ENCODE data around the gene MARCKS. TPM values are rescaled to one million over a fixed set of nuclear protein-coding genes. Genes with fewer than 3 reads are reported as not detected.
"Not testable (repeated sequence)": the region's sequence is repeated elsewhere in the genome, so short reads cannot be mapped to it uniquely, and the experiment has no call there.

MARCKS gene
- polyA plus RNA-seq, 4 donors, result 224 to 317 (median 274) TPM

DNA sequence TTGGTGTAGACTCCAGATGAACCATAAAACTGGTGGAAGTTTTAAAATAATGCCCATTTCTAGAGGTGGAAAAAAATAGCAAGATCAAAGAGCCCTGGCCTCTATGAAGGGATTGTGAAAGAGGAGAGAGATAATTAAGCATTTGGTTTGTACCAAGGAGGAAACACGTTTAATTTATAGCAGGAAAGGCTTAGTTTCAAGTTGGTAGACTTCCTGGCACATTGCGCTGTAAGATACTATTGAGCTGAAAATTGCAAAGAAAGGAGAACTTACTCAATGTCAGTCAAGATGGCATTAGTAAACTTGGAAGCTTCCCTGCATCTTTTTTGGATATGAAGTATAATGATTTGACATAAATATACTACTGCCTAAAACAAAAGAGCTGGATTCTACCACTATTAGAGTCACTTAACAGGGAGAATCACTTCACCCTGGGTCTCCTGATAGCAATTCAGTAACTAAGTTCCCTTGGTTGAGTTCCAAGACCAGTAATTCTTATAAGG lies 24.4 kb downstream of the MARCKS start:
- DNase-seq (ENCODE audit: low read depth in 4 of 4, low spot score in 2 of 4), result no peak

DNA sequence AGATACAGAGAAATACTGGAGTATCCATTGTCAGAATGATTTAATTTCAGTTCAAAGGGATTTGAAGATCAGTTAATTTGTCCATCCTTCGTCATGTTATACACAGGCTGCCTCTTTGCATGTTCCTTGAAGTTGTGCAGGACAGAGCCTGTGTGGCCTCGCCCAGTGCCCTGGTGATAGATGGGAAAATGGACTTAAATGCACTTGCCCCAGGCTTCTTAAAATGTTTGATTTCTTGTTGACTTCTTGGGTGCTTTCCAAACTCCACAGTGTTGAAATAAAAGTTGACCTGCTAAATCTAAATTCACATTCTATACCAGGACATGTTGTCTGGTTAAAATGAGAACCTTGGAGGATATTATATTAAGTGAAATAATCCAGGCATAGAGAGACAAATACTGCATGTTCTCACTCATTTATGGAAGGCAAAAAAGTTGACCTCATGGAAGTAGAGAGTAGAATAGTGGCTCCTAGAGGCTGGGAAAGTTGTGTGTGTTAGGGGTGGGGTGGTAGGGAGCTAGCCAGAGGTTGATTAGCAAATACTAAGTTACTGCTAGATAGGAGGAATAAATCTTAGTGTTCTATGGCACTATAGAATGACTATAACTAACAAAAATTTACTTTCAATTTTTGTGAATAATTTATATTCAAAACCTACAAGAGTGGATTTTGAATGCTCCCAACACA lies 25.3 kb downstream of the MARCKS start:
- DNase-seq (ENCODE audit: low read depth in 4 of 4, low spot score in 2 of 4), result no peak

DNA sequence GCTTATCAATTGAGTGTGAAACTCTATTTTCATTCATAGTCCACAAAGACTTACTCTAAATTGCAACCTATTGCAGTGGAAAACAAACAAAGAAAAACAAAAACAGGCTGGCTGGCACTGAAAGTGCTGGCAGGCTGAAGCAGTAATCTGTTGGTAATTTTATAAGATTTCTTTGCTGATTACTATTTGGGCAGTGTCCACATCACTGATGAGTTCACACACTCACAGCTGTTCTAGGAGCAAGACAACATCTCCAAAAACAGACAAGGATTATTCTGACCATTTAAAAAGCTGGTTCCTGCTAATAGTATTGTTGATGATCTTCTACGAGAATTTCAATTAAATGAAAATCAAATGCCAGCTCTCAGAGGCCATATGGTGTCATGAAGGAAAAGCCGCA lies 26.9 kb downstream of the MARCKS start:
- DNase-seq (ENCODE audit: low read depth in 4 of 4, low spot score in 2 of 4), result no peak

DNA sequence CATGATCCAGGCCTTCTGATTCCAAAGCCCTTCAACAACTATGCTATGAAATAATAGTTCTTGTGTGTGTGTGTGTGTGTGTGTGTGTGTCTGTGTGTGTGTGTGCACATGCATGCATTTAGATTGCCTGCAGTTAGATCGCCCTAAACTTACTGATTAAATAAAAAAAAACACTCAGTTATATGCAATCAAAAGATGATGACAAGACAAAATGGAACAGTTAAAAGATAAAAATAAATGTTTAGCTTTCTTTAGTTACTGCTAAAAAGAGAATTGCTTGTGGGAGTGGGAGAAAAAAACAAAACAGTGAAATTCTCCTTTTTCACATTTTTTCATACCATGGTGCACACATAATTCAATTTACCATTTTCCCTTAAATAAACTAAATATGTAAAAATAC lies 29.4 kb downstream of the MARCKS start:
- DNase-seq (ENCODE audit: low read depth in 4 of 4, low spot score in 2 of 4), result no peak

DNA sequence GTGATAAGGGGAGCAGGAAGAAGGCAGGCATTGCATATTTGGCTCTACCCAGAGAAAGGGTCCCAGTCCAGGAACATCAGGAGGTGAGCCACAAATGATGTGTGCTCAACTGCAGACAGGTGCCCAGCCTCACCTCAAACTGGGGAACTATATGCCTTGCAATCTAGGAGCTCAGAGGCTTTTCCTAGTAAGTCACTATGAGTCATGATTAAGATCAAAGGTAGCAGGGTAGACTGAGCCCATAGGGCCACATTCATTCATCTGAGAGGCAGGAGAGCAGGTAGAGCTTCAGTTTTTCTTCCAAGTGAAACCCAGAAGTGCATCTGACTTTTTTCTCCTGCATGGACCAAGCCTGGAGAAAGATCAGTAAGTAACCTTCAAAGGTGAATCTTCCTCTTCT lies 31.3 kb downstream of the MARCKS start:
- no peak for DNase-seq (ENCODE audit: low read depth in 4 of 4, low spot score in 2 of 4)

DNA sequence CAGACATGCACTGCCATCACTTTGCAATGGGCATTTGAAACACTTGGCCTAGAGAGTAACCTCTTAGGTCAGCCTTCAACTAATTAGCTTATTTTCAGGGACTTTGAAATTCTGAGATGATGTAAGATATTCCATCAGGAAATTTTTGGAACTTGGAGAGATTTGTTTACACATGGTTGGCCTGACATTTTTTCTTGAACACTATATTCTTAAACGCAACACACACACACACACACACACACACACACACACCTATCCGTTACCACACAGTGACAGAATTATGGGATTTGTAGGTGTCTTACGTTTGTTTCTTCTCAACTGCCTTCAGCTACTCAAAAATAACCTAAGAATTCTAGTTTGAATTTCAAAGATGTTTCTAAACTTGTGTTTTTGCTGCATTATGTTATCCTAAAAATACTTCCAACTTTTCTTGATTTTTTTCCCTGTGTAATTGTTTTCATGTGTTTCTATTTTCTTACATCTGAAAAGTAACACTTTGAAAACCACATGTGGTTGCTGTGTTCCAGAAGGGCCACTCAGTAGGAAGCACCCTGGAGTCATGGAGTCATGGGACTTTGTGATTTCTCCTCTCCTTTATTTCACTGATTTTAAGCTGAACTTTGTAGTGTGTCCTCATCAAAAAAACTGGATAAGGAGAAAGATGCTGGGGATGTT lies 31.9 kb downstream of the MARCKS start:
- DNase-seq (ENCODE audit: low read depth in 4 of 4, low spot score in 2 of 4), result no peak

DNA sequence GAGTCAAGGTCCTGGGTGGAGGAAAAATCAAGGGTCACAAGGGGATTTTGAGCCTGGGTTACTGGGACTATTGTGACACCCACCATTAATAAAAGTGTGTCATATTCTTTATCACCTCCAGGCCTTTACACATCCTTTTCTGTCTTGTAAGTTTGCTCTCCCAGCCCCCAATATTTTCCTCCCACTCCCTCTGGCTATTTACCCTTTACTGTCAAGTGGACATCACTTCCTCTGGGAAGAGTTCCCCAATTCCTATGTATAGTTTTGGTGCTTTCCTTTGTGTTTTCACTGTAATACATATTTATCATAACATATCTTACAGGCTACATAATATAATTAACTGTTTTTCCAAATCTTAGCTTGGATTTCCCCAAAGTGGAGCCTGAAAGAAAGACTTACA lies 36.3 kb downstream of the MARCKS start:
- no peak for DNase-seq (ENCODE audit: low read depth in 4 of 4, low spot score in 2 of 4)

DNA sequence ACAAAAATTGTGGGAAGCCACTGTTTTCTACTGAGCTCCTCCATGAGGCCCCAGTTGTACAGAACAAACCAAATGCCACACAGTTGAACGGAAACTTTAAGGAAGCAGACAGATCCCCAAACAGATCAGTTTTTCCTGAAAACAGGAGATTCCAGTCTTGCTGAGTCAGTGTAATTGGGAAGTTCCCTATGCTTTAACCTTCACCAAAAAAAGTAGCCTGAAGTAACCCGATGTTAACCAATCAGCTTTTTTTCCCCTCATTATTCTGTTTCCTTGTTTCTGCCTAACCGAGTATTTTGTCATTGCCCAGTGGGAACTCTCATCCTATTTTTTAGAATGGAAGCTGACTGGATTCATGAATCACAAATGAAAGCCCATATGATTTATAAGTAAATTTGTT lies 36.7 kb downstream of the MARCKS start:
- no peak for DNase-seq (ENCODE audit: low read depth in 4 of 4, low spot score in 2 of 4)

DNA sequence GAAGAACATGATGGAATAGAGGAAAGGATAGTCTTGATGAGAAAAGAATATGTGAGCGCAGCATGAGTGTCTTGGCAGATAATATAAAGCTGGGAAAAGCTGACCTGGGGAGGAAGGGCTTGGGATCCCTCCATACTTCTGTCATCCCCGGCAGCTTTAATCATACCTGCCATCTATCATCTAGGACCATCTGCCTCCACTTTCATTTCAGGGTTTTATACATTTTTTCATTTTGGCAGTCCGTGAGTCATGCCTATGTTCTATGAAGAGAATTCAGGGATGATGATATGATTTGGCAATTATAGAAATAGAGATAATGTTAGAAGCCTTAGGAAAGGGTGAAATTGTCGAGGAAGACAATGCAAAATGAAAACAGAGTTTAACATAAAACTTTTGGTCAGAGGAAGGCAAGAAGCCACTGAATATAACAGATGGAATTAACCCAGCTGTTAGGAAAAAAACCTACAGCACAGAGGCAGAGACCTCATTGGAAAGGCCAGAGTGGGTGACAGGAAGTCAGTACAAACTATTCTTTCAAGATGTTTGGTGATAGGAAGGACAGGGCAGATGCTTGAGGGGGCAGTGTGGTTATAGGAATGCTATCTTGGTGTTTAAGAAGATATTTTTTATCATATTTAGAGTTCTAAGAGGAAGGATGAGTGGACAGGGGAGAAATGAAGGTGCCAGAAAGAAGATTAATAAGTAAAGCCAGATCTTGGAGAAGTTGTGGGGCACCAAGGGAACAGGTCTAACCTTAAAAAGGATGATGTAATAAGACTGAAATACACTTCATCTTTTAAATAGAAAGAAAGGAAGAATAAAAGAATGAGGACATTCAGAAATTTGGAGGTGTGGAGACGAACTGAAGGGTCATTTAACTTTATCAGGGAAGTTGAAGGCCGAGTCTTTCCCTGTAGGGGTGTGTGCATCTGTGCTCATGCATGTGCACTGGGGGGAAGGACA lies 37.8 kb downstream of the MARCKS start:
- no peak for DNase-seq (ENCODE audit: low read depth in 4 of 4, low spot score in 2 of 4)

DNA sequence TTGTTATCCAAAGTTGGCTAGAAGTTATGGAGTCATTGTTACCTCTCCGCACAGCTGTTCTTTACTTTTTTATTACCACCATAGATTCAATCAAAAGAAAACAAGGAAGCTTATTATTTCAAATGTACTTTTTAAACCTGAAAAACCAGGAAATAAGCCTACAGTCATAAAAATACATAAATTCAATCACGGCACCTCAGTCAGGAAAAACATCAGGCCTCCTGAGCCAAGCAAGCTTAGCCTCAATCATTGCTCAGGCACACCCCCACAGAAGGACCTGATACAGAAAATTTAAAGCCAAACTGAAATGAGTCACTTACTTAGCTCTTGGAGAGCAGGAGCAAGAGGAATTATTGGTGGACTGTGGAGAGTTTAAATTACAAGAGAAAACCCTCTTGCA lies 44.3 kb downstream of the MARCKS start:
- DNase-seq (ENCODE audit: low read depth in 4 of 4, low spot score in 2 of 4), result no peak

DNA sequence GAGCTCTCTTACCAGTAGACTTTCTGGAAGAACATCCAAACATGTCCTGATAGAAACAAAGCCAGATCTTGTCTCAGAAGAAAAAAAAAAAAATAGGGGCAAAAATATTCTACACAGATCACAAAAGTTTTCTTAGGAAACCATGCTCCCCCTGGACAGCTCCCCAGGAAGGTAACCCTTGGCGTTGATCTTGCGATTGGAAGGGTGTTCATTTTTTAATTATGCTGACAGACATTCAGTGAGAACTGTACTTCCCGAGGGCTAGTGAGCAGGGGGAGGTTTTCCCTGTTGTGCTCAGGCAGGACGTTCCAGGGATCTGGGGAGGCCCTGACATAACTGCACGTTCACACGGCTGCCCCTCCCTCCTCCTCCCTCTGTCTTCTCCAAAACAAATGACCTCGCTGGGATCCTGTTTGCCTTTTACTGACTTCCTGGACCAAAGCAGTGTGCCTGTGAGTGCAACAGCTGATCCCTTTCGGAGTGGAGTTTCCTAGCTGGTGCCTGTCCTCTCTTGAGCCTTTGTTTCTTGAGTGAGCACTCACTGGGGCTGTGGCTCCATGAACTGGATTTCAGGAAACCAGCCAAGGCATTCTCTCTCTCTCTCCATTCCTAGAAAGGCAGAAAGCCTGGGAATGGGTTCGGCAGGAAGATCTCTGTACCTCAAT lies 46.7 kb downstream of the MARCKS start:
- peak in 3 of 4 donors; percentile 36 to 62 (median 52) for DNase-seq (ENCODE audit: low read depth in 4 of 4, low spot score in 2 of 4)

DNA sequence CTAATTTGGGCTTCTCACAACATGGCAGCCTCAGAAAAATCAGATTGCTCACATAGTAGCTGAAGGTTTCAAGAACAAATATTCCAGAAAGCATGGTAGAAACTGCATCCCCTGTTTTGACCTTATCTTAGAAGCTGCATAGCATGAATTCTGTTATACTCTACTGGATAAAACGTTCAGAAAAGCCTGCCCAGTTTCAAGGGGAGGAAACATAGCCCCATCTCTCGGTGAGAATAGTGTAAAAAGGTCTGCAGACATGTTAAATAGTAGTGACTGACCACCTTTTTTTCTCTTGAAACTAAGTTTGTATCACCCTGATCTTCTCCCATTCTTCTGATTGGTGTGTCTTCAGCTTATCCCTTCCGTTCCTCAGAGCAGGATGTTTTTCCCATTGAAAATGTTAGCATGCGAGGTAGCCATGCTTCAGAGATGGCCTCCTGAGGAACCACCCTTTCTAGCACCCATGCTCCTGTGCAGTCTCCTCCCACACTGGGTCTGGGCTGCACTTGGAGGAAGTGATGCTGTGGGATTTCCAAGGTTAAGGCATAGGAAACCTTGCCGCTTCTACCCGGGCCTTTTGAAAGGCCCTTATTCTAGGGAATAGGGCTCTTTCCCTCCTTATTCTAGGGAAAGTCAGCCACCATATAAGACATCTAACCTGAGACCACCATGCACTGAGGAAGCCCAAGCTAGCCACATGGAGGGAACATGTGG lies 50.1 kb downstream of the MARCKS start:
- DNase-seq (ENCODE audit: low read depth in 4 of 4, low spot score in 2 of 4), result no peak

DNA sequence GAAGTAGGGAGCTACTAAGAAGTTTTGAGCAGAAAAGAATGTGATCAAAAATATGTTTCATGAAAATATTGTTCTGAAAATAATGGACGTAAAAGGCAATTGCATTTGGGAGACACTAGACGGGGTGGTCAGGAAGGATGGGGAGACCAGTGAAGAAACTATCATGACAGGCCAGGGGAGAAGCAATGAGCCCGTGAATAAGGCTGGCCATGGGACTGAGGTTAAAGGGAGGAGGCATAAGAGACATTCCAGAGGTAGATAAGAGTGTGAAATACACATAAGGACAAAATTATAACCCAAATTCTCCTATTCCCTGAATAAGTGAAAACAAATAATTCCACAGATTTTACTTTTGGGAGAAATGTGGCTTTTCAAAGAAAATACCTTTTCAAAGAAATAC lies 51.7 kb downstream of the MARCKS start:
- no peak for DNase-seq (ENCODE audit: low read depth in 4 of 4, low spot score in 2 of 4)

DNA sequence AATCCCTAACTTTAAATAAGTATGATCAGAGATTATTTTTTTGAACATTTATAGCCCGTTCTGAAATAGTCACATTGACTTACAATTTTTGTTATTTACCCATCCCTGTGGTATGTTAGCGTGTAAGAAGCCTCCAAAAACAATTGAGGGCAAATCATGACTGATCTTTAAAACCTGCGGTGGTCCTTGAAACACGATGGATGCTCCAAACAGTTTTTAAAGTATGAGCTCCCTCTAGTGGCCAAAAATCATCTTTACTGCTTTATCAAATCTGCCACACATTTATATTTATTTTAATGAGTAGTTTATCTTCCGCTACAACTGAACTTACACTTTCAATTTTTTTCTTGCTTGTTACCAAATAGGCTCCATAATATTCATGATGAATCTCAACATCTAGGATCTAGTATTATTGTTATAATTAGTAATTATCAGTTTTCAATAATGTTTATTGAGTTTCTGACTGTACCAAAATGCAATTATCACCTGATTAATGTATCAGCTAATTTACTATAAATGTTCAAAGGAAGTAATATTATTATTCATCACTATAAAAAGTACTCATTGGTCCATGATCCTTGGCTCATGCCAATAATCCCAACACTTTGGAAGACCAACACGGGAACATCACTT lies 52.2 kb downstream of the MARCKS start:
- peak in 3 of 4 donors; percentile 45 to 59 (median 57) for DNase-seq (ENCODE audit: low read depth in 4 of 4, low spot score in 2 of 4)

DNA sequence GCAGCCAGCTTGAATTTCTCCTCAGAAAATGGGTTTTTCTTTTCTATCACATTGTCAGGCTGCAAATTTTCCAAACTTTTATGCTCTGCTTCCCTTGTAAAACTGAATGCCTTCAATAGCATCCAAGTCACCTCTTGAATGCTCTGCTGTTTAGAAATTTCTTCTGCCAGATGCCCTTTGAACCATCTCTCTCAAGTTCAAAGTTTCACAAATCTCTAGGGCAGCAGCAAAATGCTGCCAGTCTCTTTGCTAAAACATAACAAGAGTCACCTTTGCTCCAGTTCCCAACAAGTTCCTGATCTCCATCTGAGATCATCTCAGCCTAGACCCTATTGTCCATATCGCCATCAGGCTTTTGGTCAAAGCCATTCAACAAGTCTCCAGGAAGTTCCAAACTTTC lies 53.1 kb downstream of the MARCKS start:
- DNase-seq (ENCODE audit: low read depth in 4 of 4, low spot score in 2 of 4), result not testable (repeated sequence)

Data from left renal cortex interstitium (tissue), 4 donors.